ENCODE results near the gene PLCB1.

DNA sequence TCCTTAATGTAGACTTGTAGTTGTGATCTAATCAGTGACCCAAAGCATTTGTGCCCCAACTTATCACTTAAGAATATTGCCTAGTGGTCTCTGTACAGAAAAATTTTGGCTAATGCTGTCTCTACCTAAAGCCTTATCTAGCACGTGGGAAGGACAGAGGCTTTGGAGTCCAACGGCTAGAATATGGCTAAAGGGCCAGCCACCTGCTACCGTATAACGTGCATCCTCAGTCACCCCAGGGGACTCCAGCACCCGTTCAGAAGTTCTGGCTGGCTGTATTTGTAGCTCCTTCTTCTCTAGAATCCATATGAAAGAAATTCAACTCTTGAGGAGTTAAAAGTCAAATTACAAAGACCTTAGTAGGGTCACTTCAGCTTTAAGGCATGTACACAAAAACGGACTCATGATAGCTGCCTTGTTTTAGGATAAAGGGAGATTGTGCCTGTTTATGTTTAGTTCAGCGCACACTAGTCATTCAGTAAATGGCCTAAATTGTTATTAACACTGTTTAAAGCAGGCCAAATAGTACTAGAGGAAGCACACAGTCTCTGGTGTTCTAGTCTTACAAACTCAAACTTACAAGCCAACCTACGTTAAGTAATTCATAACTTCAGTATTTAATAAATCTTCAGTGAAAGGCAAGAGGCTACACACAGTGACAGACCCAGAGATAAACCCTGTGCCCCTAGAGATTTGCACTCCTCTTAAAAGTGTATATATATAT is 529.3 kb downstream of the PLCB1 start:
- TF ChIP-seq CTCF (conservative IDR thresholded peaks at IDR 0.05 in 1 of 2, IDR thresholded peaks at IDR 0.05 in 1 of 2; ENCODE audit: low read depth in 1 of 2, low read length in 2 of 2), result no peak
- TF ChIP-seq EZH2 (IDR thresholded peaks at IDR 0.05; ENCODE audit: low read length, missing control alignments), result no peak
